ENCODE data around the gene USP34.
"Not testable (repeated sequence)": the region's sequence is repeated elsewhere in the genome, so short reads cannot be mapped to it uniquely, and the experiment has no call there.

Gene USP34

GRCh38 chr2:61179701-61180639 lies 290.9 kb downstream of the USP34 start:
- DNase-seq = peak; percentile 62

GRCh38 chr2:61178603-61179545 lies 292.0 kb downstream of the USP34 start:
- peak; percentile 30 for DNase-seq

GRCh38 chr2:61177727-61178549 lies 292.9 kb downstream of the USP34 start:
- DNase-seq = peak; percentile 37

- peak; percentile 94 for DNase-seq
Observed at GRCh38 chr2:61176755-61177726, 293.8 kb downstream of the USP34 start.

- DNase-seq = no peak
Observed at GRCh38 chr2:61175036-61175435, 295.9 kb downstream of the USP34 start.

- DNase-seq = no peak
Observed at GRCh38 chr2:61173116-61173515, 297.8 kb downstream of the USP34 start.

- DNase-seq = no peak
Observed at GRCh38 chr2:61172671-61173070, 298.2 kb downstream of the USP34 start.

GRCh38 chr2:61167579-61167978 lies 303.3 kb downstream of the USP34 start:
- no peak for DNase-seq

- no peak for DNase-seq
Observed at GRCh38 chr2:61165946-61166345, 304.9 kb downstream of the USP34 start.

- not testable (repeated sequence) for DNase-seq
Observed at GRCh38 chr2:61165082-61165481, 305.8 kb downstream of the USP34 start.

GRCh38 chr2:61162721-61163120 lies 308.2 kb downstream of the USP34 start:
- DNase-seq = no peak

- DNase-seq = no peak
Observed at GRCh38 chr2:61161888-61162287, 309.0 kb downstream of the USP34 start, which contains the start of gene C2orf74. C2orf74 (plus strand) TSS chr2:61162188; CDS start chr2:61162515, 327 bp downstream.

- no peak for DNase-seq
Observed at GRCh38 chr2:61158356-61158955, 312.4 kb downstream of the USP34 start.

GRCh38 chr2:61157371-61158003 lies 313.4 kb downstream of the USP34 start:
- no peak for DNase-seq

GRCh38 chr2:61151436-61151835 lies 319.5 kb downstream of the USP34 start:
- peak; percentile 60 for DNase-seq

GRCh38 chr2:61149074-61149473 lies 321.8 kb downstream of the USP34 start:
- no peak for DNase-seq

- DNase-seq = not testable (repeated sequence)
Observed at GRCh38 chr2:61148091-61148490, 322.8 kb downstream of the USP34 start.

- DNase-seq = no peak
Observed at GRCh38 chr2:61145990-61146389, 324.9 kb downstream of the USP34 start.

- peak; percentile 98 for DNase-seq
Observed at GRCh38 chr2:61144697-61145268, 326.1 kb downstream of the USP34 start.

- no peak for DNase-seq
Observed at GRCh38 chr2:61141151-61141550, 329.7 kb downstream of the USP34 start.

Data from EL (cell line).